GM06990 (cell line): Measurements from ENCODE around the gene COQ10B.

Source experiments
- DNase-seq: peaks from one replicate; pipeline ENCODE4 v3.0.0-alpha.2; 2011; ENCODE audit not compliant: insufficient read length; ENCODE audit errors: extremely low read depth
- H3K27me3 ChIP-seq: replicated peaks from 2 replicates; pipeline ENCODE4 v1.6.0; 2011; ENCODE audit warnings: low read length; ENCODE audit not compliant: control insufficient read depth, insufficient read depth
- H3K36me3 ChIP-seq: 2 replicates; pipeline ENCODE4 v1.5.1; 2011; ENCODE audit warnings: low read length; ENCODE audit not compliant: control insufficient read depth, insufficient read depth
- H3K4me3 ChIP-seq: replicated peaks from 2 replicates; pipeline ENCODE4 v1.5.1; 2011; ENCODE audit warnings: low read depth, mild to moderate bottlenecking, control low read depth, low read length
- CTCF ChIP-seq: IDR thresholded peaks from 2 replicates; pipeline ENCODE4 v1.5.1; 2011; ENCODE audit warnings: low read length, control low read depth, mild to moderate bottlenecking, inconsistent platforms; ENCODE audit not compliant: insufficient read depth, poor library complexity, severe bottlenecking

COQ10B gene

GRCh38 chr2:197453914-197454398 is 604 bp downstream of the COQ10B start:
- DNase-seq = no peak
- H3K36me3 ChIP-seq = no peaks in the 10 kb centered on the region; the same call in none of the 2 replicates
- TF ChIP-seq CTCF = no peak
- H3K4me3 ChIP-seq = peak overlapping the region; percentile 93
- no peaks in the 10 kb centered on the region for H3K27me3 ChIP-seq

GRCh38 chr2:197454923-197455322 is 1.6 kb downstream of the COQ10B start:
- H3K4me3 ChIP-seq = peak overlapping the region; percentile 93
- no peaks in the 10 kb centered on the region for H3K27me3 ChIP-seq
- H3K36me3 ChIP-seq = no peaks in the 10 kb centered on the region; the same call in none of the 2 replicates
- no peak for TF ChIP-seq CTCF
- no peak for DNase-seq

GRCh38 chr2:197455428-197455827 is 2.1 kb downstream of the COQ10B start:
- DNase-seq = no peak
- no peaks in the 10 kb centered on the region; the same call in none of the 2 replicates for H3K36me3 ChIP-seq
- H3K4me3 ChIP-seq = no peak overlapping the region

GRCh38 chr2:197460649-197461048 is 7.3 kb downstream of the COQ10B start:
- peaks cover 10% of the 10 kb centered on the region for H3K36me3 ChIP-seq

More at GRCh38 chr2:197455428-197455827, 2.1 kb downstream of the COQ10B start:
- H3K27me3 ChIP-seq = no peaks in the 10 kb centered on the region
- TF ChIP-seq CTCF = no peak

GRCh38 chr2:197461057-197461456 is 7.7 kb downstream of the COQ10B start:
- H3K4me3 ChIP-seq = no peak overlapping the region
- DNase-seq = no peak
- no peaks in the 10 kb centered on the region for H3K27me3 ChIP-seq
- TF ChIP-seq CTCF = no peak
- H3K36me3 ChIP-seq = peaks cover 11% of the 10 kb centered on the region

More at GRCh38 chr2:197460649-197461048, 7.3 kb downstream of the COQ10B start:
- H3K4me3 ChIP-seq = no peak overlapping the region
- no peaks in the 10 kb centered on the region for H3K27me3 ChIP-seq
- no peak for TF ChIP-seq CTCF
- no peak for DNase-seq

GRCh38 chr2:197464175-197464574 is 10.8 kb downstream of the COQ10B start:
- no peaks in the 10 kb centered on the region for H3K27me3 ChIP-seq
- no peak for TF ChIP-seq CTCF
- H3K4me3 ChIP-seq = no peak overlapping the region
- DNase-seq = no peak
- peaks cover 11% of the 10 kb centered on the region for H3K36me3 ChIP-seq
